GM12878 (cell line): ENCODE data around the gene ITGBL1. TPM values are rescaled to one million over a fixed set of nuclear protein-coding genes. Genes with fewer than 3 reads are reported as not detected.

Experiments
- ATAC-seq: fragments of 200-7000 bp; cut with Tn5 transposase; 3 replicates; pipeline ENCODE4 v1.9.1; 2020; ENCODE audit warnings: mild to moderate bottlenecking, moderate library complexity
- BruUV-seq: library from RNA; stranded (reverse); fragments of 400-500 nt; replicated peaks from 2 replicates; lab custom pipeline; 2021; lab: Mats Ljungman, UMichigan
- CTCF ChIA-PET: fragments of 300-600 bp; sonication (Branson Sonifier 250); formaldehyde crosslinking; extraction: SDS; loops from one replicate; lab custom pipeline; 2021; ENCODE audit warnings: inconsistent platforms; lab: Yijun Ruan, JAX
- POLR2A ChIA-PET: fragments of 350-600 bp; formaldehyde crosslinking; extraction: SDS; loops from one replicate; lab custom pipeline; 2021; ENCODE audit warnings: inconsistent platforms; lab: Charles Lee
- RAD21 ChIA-PET: fragments of 300-600 bp; sonication (Branson Sonifier 250); formaldehyde crosslinking; loops from one replicate; lab custom pipeline; 2023; ENCODE audit warnings: antibody characterized with exemption; ENCODE audit not compliant: unreplicated experiment; lab: Charles Lee
- SMC1A ChIA-PET: fragments of 300-600 bp; sonication (Branson Sonifier 250); formaldehyde crosslinking; loops from one replicate; lab custom pipeline; 2023; ENCODE audit not compliant: unreplicated experiment, uncharacterized antibody; lab: Charles Lee
- DNase-seq: peaks from one replicate; pipeline ENCODE4 v3.0.0-alpha.2; 2011; ENCODE audit warnings: low read depth, low spot score
- FAIRE-seq: peaks from 3 replicates; lab custom pipeline; 2011; peaks lifted over from hg19 to GRCh38; lab: Jason Lieb, UNC
- H2AFZ ChIP-seq: 2 replicates; pipeline ENCODE4 v1.6.0; 2011; ENCODE audit warnings: low read depth, low read length, control low read depth; ENCODE audit not compliant: control insufficient read depth
- H3K27ac ChIP-seq: 2 replicates; pipeline ENCODE4 v1.5.1; 2011; ENCODE audit warnings: control low read depth; ENCODE audit not compliant: control insufficient read depth, insufficient read depth
- H3K27me3 ChIP-seq, 2 experiments: replicated peaks in 1 of 2; 2 replicates each; pipeline versions ENCODE4 v1.6.0 to v1.6.1; 2011; ENCODE audit warnings: low read length in 1 of 2; ENCODE audit not compliant: control insufficient read depth in 2 of 2, insufficient read depth in 2 of 2
- H3K36me3 ChIP-seq, 2 experiments: 2 replicates each; pipeline ENCODE4 v1.5.1; 2011; ENCODE audit warnings: low read length in 1 of 2; ENCODE audit not compliant: control insufficient read depth in 2 of 2, insufficient read depth in 2 of 2
- H3K4me1 ChIP-seq: 2 replicates; pipeline ENCODE4 v1.6.1; 2011; ENCODE audit warnings: mild to moderate bottlenecking, low read length, moderate library complexity, mixed read lengths; ENCODE audit not compliant: control insufficient read depth, insufficient read depth
- H3K4me2 ChIP-seq: 2 replicates; pipeline ENCODE4 v1.6.0; 2011; ENCODE audit warnings: control low read depth; ENCODE audit not compliant: control insufficient read depth, insufficient read depth
- H3K4me3 ChIP-seq: fragments of 200-600 bp; sonication (generic); 2 replicates; pipeline ENCODE4 v1.5.1; 2016
- H3K79me2 ChIP-seq: 2 replicates; pipeline ENCODE4 v1.6.0; 2011; ENCODE audit warnings: low read length; ENCODE audit not compliant: control insufficient read depth, insufficient read depth
- H3K9ac ChIP-seq: 2 replicates; pipeline ENCODE4 v1.8.0; 2011; ENCODE audit warnings: low read length, control low read depth, mixed read lengths; ENCODE audit not compliant: control insufficient read depth, insufficient read depth
- H3K9me3 ChIP-seq: replicated peaks from 3 replicates; pipeline ENCODE4 v1.5.1; 2011; ENCODE audit warnings: mild to moderate bottlenecking, low read length; ENCODE audit not compliant: control insufficient read depth, insufficient read depth
- H4K20me1 ChIP-seq: 2 replicates; pipeline ENCODE4 v1.6.0; 2011; ENCODE audit not compliant: control insufficient read depth, insufficient read depth
- BMI1 ChIP-seq: fragments of 450-650 bp; IDR thresholded peaks from 2 replicates; pipeline ENCODE4 v1.6.1; 2016; ENCODE audit warnings: mild to moderate bottlenecking, moderate library complexity, borderline replicate concordance
- CHD2 ChIP-seq: IDR thresholded peaks from 2 replicates; pipeline ENCODE4 v1.6.1; 2011; ENCODE audit warnings: low read depth, low read length, improper control_type of control experiment, borderline replicate concordance
- CTCF ChIP-seq, 3 experiments: IDR thresholded peaks in 2 of 3; conservative IDR thresholded peaks in 1 of 3; 2 replicates each; pipeline ENCODE4 v1.5.1; 2011; ENCODE audit warnings: low read depth in 3 of 3, low read length in 3 of 3, mild to moderate bottlenecking in 3 of 3, control low read depth in 2 of 3, moderate library complexity in 2 of 3, inconsistent platforms in 1 of 3, mixed read lengths in 1 of 3; ENCODE audit not compliant: control insufficient read depth in 2 of 3, insufficient read depth in 1 of 3; ENCODE audit errors: extremely low read depth in 1 of 3
- E2F4 ChIP-seq: IDR thresholded peaks from 2 replicates; pipeline ENCODE4 v1.6.1; 2012; ENCODE audit warnings: low read depth, low read length, improper control_type of control experiment
- EGR1 ChIP-seq, 2 experiments: IDR thresholded peaks; 1 replicate in 1 of 2; 2 replicates in 1 of 2; pipeline ENCODE4 v1.6.1; 2011 to 2012; ENCODE audit warnings: low read depth in 2 of 2, low read length in 2 of 2, borderline replicate concordance in 1 of 2, mild to moderate bottlenecking in 1 of 2, moderate library complexity in 1 of 2
- KAT2A ChIP-seq: conservative IDR thresholded peaks from 2 replicates; pipeline ENCODE4 v1.6.1; 2011; ENCODE audit warnings: low read depth, low read length; ENCODE audit not compliant: control insufficient read depth
- MTA2 ChIP-seq: fragments of 450-650 bp; IDR thresholded peaks from 2 replicates; pipeline ENCODE4 v1.6.1; 2016; ENCODE audit warnings: low read depth, mild to moderate bottlenecking, moderate library complexity
- POLR2AphosphoS2 ChIP-seq: IDR thresholded peaks from 2 replicates; pipeline ENCODE4 v1.6.1; 2011; ENCODE audit warnings: low read depth, mild to moderate bottlenecking, low read length, improper control_type of control experiment, moderate library complexity
- RBBP5 ChIP-seq: fragments of 200-600 bp; sonication (generic); conservative IDR thresholded peaks from 2 replicates; pipeline ENCODE4 v1.6.1; 2016
- RELA ChIP-seq: fragments of 450-650 bp; IDR thresholded peaks from 2 replicates; pipeline ENCODE4 v1.8.0; 2014; ENCODE audit warnings: borderline replicate concordance; ENCODE audit not compliant: partially characterized antibody
- RUNX3 ChIP-seq: IDR thresholded peaks from 2 replicates; pipeline ENCODE4 v1.6.1; 2012; ENCODE audit warnings: low read length, inconsistent platforms
- SP1 ChIP-seq: IDR thresholded peaks from one replicate; pipeline ENCODE4 v1.6.1; 2011; ENCODE audit warnings: low read depth, low read length
- TCF12 ChIP-seq: IDR thresholded peaks from 2 replicates; pipeline ENCODE4 v1.6.1; 2011; ENCODE audit warnings: low read depth, mild to moderate bottlenecking, low read length
- WRNIP1 ChIP-seq: IDR thresholded peaks from 2 replicates; pipeline ENCODE4 v1.6.1; 2011; ENCODE audit warnings: low read depth, low read length, improper control_type of control experiment, borderline replicate concordance
- YY1 ChIP-seq: IDR thresholded peaks from 2 replicates; pipeline ENCODE4 v1.6.1; 2011; ENCODE audit warnings: low read depth, mild to moderate bottlenecking, low read length
- ZNF207 ChIP-seq: fragments of 450-650 bp; IDR thresholded peaks from 2 replicates; pipeline ENCODE4 v1.6.1; 2014; ENCODE audit warnings: antibody characterized with exemption, mild to moderate bottlenecking, borderline replicate concordance
- WGBS: methylation state at CpG from one replicate; pipeline ENCODE4 v1.1.6; 2016; ENCODE audit warnings: low lambda C conversion rate; ENCODE audit not compliant: insufficient replicate concordance, insufficient coverage; ENCODE audit errors: missing lambda C conversion rate; 5-methylcytosine and 5-hydroxymethylcytosine counted together
- in situ Hi-C: fragments of 300-500 bp; cut with MboI; formaldehyde crosslinking; loops from 9 replicates; pipeline ENCODE4 v1.14.3; 2018; ENCODE audit warnings: mixed read lengths
- intact Hi-C: fragments of 100-400 bp; cut with micrococcal nuclease; formaldehyde crosslinking; loops from one replicate; pipeline ENCODE4 v1.14.2; 2022; ENCODE audit not compliant: unreplicated experiment
- polyA plus RNA-seq, 11 experiments: library from polyadenylated mRNA; depleted of rRNA in 4 of 11; unstranded in 6 of 11; stranded (reverse) in 5 of 11; fragments of >200 nt; fragmentation: Nextera tagmentation in 4 of 11; fragmentation: Illumina TruSeq in 1 of 11; extraction: Ambion mirVana in 4 of 11; extraction: Trizol in 1 of 11; gene quantifications; 1 replicate in 1 of 11; 2 replicates in 10 of 11; pipeline versions ENCODE4 v1.2.1 to v1.2.3, GENCODE V29; 2011 to 2016; ENCODE audit warnings: inconsistent platforms in 2 of 11, missing spikeins in 2 of 11, low read depth in 1 of 11
- total RNA-seq, 4 experiments: library from RNA; depleted of rRNA in 3 of 4; stranded (reverse); fragments of >200 nt in 3 of 4; fragmentation: Illumina TruSeq in 1 of 4; extraction: Trizol in 1 of 4; gene quantifications; 2 replicates each; pipeline versions ENCODE4 v1.2.1 to v1.2.3, GENCODE V29; 2013 to 2021

The ITGBL1 gene
- total and polyA plus RNA-seq, 10 of the 15 experiments (the other 5 are each of a cell fraction or from before 2014, with no cell fraction given): 0.17 to 2.8 (median 0.28) TPM; not detected in 3

- in situ Hi-C loops: no loop called here
- Histone ChIP-seq H3K27ac (no peak overlapping the region), H3K4me1 (no peaks in the 10 kb centered on the region), H3K27me3 (no peaks in the 10 kb centered on the region), H3K9ac (no peak overlapping the region), H3K9me3 (no peaks in the 10 kb centered on the region), H3K4me2 (no peak overlapping the region), H4K20me1 (no peaks in the 10 kb centered on the region), H3K36me3 (no peaks in the 10 kb centered on the region), H3K79me2 (no peaks in the 10 kb centered on the region), H3K4me3 (no peak overlapping the region), H2AFZ (no peak overlapping the region)
- ChIA-PET POLR2A (interaction anchor here (0.6 kb wide), 1 partner anchor 493 kb away, joined by 3 read pairs; no protein-coding TSS in a partner anchor), RAD21 (interaction anchor here (1.6 kb wide), 1 partner anchor 330 kb away, joined by 5 read pairs; no protein-coding TSS in a partner anchor), SMC1A (interaction anchor here (1.4 kb wide), 1 partner anchor 331 kb away, joined by 6 read pairs; no protein-coding TSS in a partner anchor), CTCF (interaction anchor here (2.6 kb wide), 1 partner anchor 331 kb away, joined by 9 read pairs; no protein-coding TSS in a partner anchor)
- ATAC-seq: no peak
- no TSS peak for BruUV-seq
- no peak for FAIRE-seq
- no peak for DNase-seq
- no peak for TF ChIP-seq ZNF207
- intact Hi-C loops: loop anchor here (2.0 kb wide), 1 partner anchor 331 kb away; no protein-coding TSS in a partner anchor
Observed at GRCh38 chr13:101475536-101475935, 23.1 kb downstream of the ITGBL1 start.

GRCh38 chr13:101481421-101481820 is 28.9 kb downstream of the ITGBL1 start:
- CTCF ChIA-PET: no interaction called here
- no peaks in the 10 kb centered on the region for H3K79me2 ChIP-seq
- H3K27ac ChIP-seq: no peak overlapping the region
- SMC1A ChIA-PET: no interaction called here
- no peaks in the 10 kb centered on the region for H3K27me3 ChIP-seq
- H3K4me3 ChIP-seq: no peak overlapping the region
- no peaks in the 10 kb centered on the region for H3K4me1 ChIP-seq
- no peak for DNase-seq
- FAIRE-seq: no peak
- POLR2A ChIA-PET: no interaction called here
- H4K20me1 ChIP-seq: no peaks in the 10 kb centered on the region
- H3K4me2 ChIP-seq: no peak overlapping the region
- no peak overlapping the region for H3K9ac ChIP-seq
- no peak overlapping the region for H2AFZ ChIP-seq
- RAD21 ChIA-PET: no interaction called here
- BruUV-seq: no TSS peak
- intact Hi-C loops: no loop called here
- H3K36me3 ChIP-seq: no peaks in the 10 kb centered on the region
- 0% methylated on average over 1 of the region's 1 CpG for WGBS
- no peaks in the 10 kb centered on the region for H3K9me3 ChIP-seq
- in situ Hi-C loops: no loop called here
- ATAC-seq: no peak
- no peak for TF ChIP-seq MTA2
- no peak for TF ChIP-seq YY1
- TF ChIP-seq EGR1 (IDR thresholded peaks at IDR 0.05; ENCODE audit: borderline replicate concordance in 1 of 2, low read depth in 2 of 2, low read length in 2 of 2): no peak
- no peak for TF ChIP-seq BMI1
- TF ChIP-seq E2F4: no peak
- TF ChIP-seq CHD2: no peak
- TF ChIP-seq TCF12: no peak
- TF ChIP-seq SP1: no peak
- no peak for TF ChIP-seq WRNIP1
- TF ChIP-seq RBBP5: no peak
- no peak for TF ChIP-seq RELA
- TF ChIP-seq RUNX3: no peak
- TF ChIP-seq POLR2AphosphoS2: no peak
- TF ChIP-seq KAT2A: no peak
- TF ChIP-seq CTCF (IDR thresholded peaks at IDR 0.05 in 2 of 3, conservative IDR thresholded peaks at IDR 0.05 in 1 of 3; ENCODE audit: control insufficient read depth in 2 of 3, extremely low read depth in 1 of 3, insufficient read depth in 1 of 3, low read depth in 3 of 3, low read length in 3 of 3): no peak
